ENCODE results near the gene AQP9.

DNA sequence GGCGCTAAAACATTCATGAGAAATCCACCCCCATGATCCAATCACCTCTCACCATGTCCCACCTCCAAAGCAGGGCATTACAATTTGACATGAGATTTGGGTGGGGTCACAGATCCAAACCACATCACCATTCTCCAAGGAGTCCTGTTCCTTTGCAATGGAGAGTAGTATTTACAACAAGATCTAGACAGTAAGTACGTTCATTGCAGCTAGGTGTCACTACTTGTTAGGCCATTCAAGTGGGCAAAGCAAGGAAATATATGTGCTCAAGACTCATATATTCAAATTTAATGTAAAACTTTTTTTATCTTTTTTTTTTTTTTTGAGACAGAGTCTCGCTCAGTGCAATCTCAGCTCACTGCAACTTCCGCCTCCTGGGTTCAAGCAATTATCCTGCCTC lies 79.3 kb downstream of the AQP9 start:
- TF ChIP-seq POLR2AphosphoS5 (IDR thresholded peaks at IDR 0.05), result no peak
- TF ChIP-seq, protein P1, sequence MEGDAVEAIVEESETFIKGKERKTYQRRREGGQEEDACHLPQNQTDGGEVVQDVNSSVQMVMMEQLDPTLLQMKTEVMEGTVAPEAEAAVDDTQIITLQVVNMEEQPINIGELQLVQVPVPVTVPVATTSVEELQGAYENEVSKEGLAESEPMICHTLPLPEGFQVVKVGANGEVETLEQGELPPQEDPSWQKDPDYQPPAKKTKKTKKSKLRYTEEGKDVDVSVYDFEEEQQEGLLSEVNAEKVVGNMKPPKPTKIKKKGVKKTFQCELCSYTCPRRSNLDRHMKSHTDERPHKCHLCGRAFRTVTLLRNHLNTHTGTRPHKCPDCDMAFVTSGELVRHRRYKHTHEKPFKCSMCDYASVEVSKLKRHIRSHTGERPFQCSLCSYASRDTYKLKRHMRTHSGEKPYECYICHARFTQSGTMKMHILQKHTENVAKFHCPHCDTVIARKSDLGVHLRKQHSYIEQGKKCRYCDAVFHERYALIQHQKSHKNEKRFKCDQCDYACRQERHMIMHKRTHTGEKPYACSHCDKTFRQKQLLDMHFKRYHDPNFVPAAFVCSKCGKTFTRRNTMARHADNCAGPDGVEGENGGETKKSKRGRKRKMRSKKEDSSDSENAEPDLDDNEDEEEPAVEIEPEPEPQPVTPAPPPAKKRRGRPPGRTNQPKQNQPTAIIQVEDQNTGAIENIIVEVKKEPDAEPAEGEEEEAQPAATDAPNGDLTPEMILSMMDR (IDR thresholded peaks at IDR 0.05), result no peak
- TF ChIP-seq EP300 (IDR thresholded peaks at IDR 0.05), result no peak

Data from upper lobe of left lung (tissue), 4 donors.